ENCODE results near the gene AP3S2.
A peak's percentile ranks its signal among the peaks of the same experiment; 100 is the strongest.
"Not testable (repeated sequence)": the region's sequence is repeated elsewhere in the genome, so short reads cannot be mapped to it uniquely, and the experiment has no call there.

The AP3S2 gene

DNA sequence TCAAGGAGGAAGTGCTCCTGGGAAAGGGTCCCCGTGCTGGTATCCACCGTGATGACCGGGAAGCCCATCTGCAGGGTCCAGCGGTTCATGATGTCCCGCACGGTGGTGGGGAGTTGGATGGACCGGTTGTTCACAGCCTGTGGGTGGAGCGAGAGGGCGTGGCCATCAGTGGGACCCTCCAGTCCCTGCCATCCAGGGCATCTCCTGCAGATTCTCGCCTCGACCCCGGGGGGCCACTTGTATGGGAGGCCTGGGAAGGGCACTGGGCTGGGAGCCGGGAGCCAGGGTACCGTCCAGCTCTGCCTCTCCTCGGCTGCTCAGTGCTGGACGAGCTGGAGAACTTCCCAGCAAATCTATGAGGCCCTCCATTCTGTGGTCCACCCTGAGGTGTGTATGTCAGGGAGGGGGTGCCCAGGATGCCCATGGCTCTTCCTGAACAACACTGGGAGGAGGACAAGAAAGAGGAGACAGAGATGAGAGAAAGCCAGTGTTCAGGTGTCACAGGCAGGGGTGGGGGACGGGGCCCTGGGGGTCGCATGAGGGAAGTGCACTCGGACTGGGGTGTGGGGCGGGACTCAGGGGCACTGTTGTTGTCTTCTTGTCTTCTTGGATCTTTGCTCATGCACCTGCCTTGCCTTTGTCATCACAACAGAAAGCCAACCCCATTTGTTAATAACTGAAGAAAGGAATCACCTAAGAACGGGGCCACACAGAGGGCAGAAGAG, 92.2 kb downstream of the AP3S2 start:
- no peaks in the 10 kb centered on the region for H3K27me3 ChIP-seq (ENCODE audit: control insufficient read depth, insufficient read depth, low read length)
- peaks cover 95% of the 10 kb centered on the region for H3K36me3 ChIP-seq (ENCODE audit: insufficient read depth, low read length)
- H3K4me3 ChIP-seq (ENCODE audit: low read length) = no peak overlapping the region
- no peaks in the 10 kb centered on the region for H3K9me3 ChIP-seq (replicated peaks; ENCODE audit: low read length)
- H3K4me1 ChIP-seq (ENCODE audit: control insufficient read depth, insufficient read depth, low read length) = peaks cover 2% of the 10 kb centered on the region
- no peak overlapping the region for H3K9ac ChIP-seq (ENCODE audit: low read depth, low read length)
- H3K4me2 ChIP-seq (ENCODE audit: low read length) = no peak overlapping the region

- Histone ChIP-seq H3K4me3 (ENCODE audit: low read length) (no peak overlapping the region), H3K9ac (ENCODE audit: low read depth, low read length) (no peak overlapping the region), H3K4me1 (ENCODE audit: control insufficient read depth, insufficient read depth, low read length) (peaks cover 13% of the 10 kb centered on the region), H3K27me3 (ENCODE audit: control insufficient read depth, insufficient read depth, low read length) (no peaks in the 10 kb centered on the region), H3K36me3 (ENCODE audit: insufficient read depth, low read length) (peaks cover 92% of the 10 kb centered on the region), H3K4me2 (ENCODE audit: low read length) (no peak overlapping the region), H3K9me3 (replicated peaks; ENCODE audit: low read length) (no peaks in the 10 kb centered on the region)
Observed at GRCh38 chr15:89799918-89800498, 93.8 kb downstream of the AP3S2 start.

DNA sequence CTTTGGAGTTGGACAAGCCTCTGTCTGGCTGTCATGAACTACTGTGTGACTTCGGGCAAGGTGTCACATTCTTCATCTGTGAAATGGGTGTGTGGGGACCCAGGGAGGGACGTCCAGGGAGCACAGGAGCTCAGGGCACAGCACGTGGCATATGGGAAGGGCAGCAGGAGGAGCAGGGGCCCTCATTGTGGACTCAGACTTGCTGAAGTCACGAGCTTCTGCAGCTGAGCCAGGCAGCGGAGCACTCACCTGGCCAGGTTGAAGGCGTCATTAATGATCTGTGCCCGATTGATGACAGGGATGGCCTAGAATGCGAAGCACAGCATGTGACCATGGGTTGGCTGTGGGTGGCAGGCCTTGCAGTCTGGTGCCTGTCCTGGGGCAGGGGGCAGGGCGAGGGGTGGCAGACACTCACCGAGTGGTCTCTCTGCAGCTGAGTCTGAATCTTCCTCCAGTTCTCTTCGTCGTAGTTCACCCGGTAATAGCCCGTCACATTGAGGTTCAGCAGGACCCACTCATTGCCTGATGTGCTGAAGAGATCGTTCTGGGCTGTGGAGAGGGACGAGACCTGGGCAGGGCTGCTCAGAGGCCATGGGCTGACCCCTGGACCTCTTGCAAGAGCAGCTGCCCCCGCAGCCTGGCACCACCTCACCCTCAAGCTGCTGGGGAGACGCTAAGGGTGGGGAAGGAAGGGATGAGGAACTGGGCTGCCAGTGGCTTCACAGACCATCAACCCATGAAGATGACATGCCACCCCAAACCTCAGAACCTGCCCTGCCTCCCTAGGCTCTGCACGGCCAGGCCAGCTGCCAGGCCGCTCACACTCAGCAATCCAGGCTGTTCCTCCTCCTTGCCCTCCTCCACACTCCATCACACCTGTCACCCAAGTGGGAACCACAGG, 94.5 kb downstream of the AP3S2 start:
- Histone ChIP-seq H3K9me3 (replicated peaks; ENCODE audit: low read length) (no peaks in the 10 kb centered on the region), H3K4me2 (ENCODE audit: low read length) (no peak overlapping the region), H3K27me3 (ENCODE audit: control insufficient read depth, insufficient read depth, low read length) (no peaks in the 10 kb centered on the region), H3K9ac (ENCODE audit: low read depth, low read length) (no peak overlapping the region), H3K4me3 (ENCODE audit: low read length) (no peak overlapping the region), H3K36me3 (ENCODE audit: insufficient read depth, low read length) (peaks cover 92% of the 10 kb centered on the region), H3K4me1 (ENCODE audit: control insufficient read depth, insufficient read depth, low read length) (peaks cover 19% of the 10 kb centered on the region)

- no peak overlapping the region for H3K4me2 ChIP-seq (ENCODE audit: low read length)
- no peaks in the 10 kb centered on the region for H3K9me3 ChIP-seq (replicated peaks; ENCODE audit: low read length)
- peaks cover 16% of the 10 kb centered on the region for H3K4me1 ChIP-seq (ENCODE audit: control insufficient read depth, insufficient read depth, low read length)
- no peak overlapping the region for H3K4me3 ChIP-seq (ENCODE audit: low read length)
- H3K27me3 ChIP-seq (ENCODE audit: control insufficient read depth, insufficient read depth, low read length) = no peaks in the 10 kb centered on the region
- peaks cover 90% of the 10 kb centered on the region for H3K36me3 ChIP-seq (ENCODE audit: insufficient read depth, low read length)
- no peak overlapping the region for H3K9ac ChIP-seq (ENCODE audit: low read depth, low read length)
Observed at GRCh38 chr15:89797678-89798201, 96.1 kb downstream of the AP3S2 start.

- Histone ChIP-seq H3K4me3 (ENCODE audit: low read length) (no peak overlapping the region), H3K4me1 (ENCODE audit: control insufficient read depth, insufficient read depth, low read length) (peaks cover 16% of the 10 kb centered on the region), H3K9me3 (replicated peaks; ENCODE audit: low read length) (no peaks in the 10 kb centered on the region), H3K27me3 (ENCODE audit: control insufficient read depth, insufficient read depth, low read length) (no peaks in the 10 kb centered on the region), H3K36me3 (ENCODE audit: insufficient read depth, low read length) (peaks cover 91% of the 10 kb centered on the region), H3K9ac (ENCODE audit: low read depth, low read length) (no peak overlapping the region), H3K4me2 (ENCODE audit: low read length) (no peak overlapping the region)
Observed at GRCh38 chr15:89795996-89796395, 97.8 kb downstream of the AP3S2 start.

DNA sequence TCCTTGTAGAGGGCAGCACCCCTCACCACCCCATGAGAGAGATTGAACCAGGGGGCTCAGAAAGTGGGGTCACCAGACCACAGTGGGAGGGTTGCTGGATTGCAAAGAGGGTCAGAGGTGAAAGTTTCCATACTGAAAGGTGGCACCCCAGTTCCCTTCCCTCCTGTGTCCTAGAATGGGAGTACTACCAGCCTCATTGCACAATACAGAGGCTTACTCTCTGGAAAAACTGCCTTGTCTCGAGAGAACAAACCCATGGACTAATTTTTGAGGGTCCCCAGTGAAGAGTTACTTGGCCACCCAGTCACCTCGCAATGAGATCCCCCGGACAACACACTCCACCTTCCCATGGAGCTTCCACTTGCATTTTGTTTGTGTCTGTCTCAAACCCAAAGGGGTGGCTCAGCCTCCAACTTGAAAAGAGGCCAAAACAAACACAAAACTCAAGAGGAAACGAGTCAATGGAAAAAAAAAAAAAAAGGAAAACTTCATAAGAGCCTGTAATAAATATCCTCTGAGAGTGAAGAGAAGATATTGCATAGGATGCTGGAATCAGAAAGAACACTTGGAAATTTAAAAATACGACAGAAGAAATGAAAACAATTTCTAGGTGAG, 99.1 kb downstream of the AP3S2 start:
- Histone ChIP-seq H3K27me3 (ENCODE audit: control insufficient read depth, insufficient read depth, low read length) (no peaks in the 10 kb centered on the region), H3K9ac (ENCODE audit: low read depth, low read length) (no peak overlapping the region), H3K4me3 (ENCODE audit: low read length) (no peak overlapping the region), H3K36me3 (ENCODE audit: insufficient read depth, low read length) (peaks cover 91% of the 10 kb centered on the region), H3K4me1 (ENCODE audit: control insufficient read depth, insufficient read depth, low read length) (peaks cover 16% of the 10 kb centered on the region), H3K4me2 (ENCODE audit: low read length) (peak overlapping the region; percentile 7), H3K9me3 (replicated peaks; ENCODE audit: low read length) (no peaks in the 10 kb centered on the region)

- peaks cover 16% of the 10 kb centered on the region for H3K4me1 ChIP-seq (ENCODE audit: control insufficient read depth, insufficient read depth, low read length)
- H3K9ac ChIP-seq (ENCODE audit: low read depth, low read length) = no peak overlapping the region
- H3K36me3 ChIP-seq (ENCODE audit: insufficient read depth, low read length) = peaks cover 88% of the 10 kb centered on the region
- H3K4me2 ChIP-seq (ENCODE audit: low read length) = no peak overlapping the region
- H3K4me3 ChIP-seq (ENCODE audit: low read length) = no peak overlapping the region
- H3K9me3 ChIP-seq (replicated peaks; ENCODE audit: low read length) = no peaks in the 10 kb centered on the region
- no peaks in the 10 kb centered on the region for H3K27me3 ChIP-seq (ENCODE audit: control insufficient read depth, insufficient read depth, low read length)
Observed at GRCh38 chr15:89792106-89792805, 101.5 kb downstream of the AP3S2 start.

DNA sequence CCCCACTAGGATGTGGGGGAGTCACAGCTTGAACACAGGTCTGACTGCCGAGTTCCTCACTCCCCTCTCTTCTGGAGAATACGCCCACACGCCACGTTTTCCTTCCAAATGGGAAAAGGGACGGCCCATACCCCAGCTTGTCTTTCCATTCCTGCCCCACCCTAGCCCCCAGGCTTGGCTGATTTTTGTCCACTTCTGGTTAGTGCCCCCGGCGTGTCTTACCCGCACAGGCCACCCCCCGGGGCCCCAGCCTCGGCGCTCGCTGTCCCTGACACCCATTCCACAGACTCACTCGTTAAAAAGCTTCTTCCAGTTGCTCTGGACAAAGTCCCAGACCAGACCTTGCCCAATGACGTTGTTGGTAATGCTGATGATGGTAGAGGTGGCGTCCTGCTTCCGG, 103.1 kb downstream of the AP3S2 start:
- Histone ChIP-seq H3K9me3 (replicated peaks; ENCODE audit: low read length) (no peaks in the 10 kb centered on the region), H3K27me3 (ENCODE audit: control insufficient read depth, insufficient read depth, low read length) (no peaks in the 10 kb centered on the region), H3K36me3 (ENCODE audit: insufficient read depth, low read length) (peaks cover 88% of the 10 kb centered on the region), H3K4me3 (ENCODE audit: low read length) (no peak overlapping the region), H3K4me2 (ENCODE audit: low read length) (no peak overlapping the region), H3K9ac (ENCODE audit: low read depth, low read length) (no peak overlapping the region), H3K4me1 (ENCODE audit: control insufficient read depth, insufficient read depth, low read length) (peaks cover 13% of the 10 kb centered on the region)

DNA sequence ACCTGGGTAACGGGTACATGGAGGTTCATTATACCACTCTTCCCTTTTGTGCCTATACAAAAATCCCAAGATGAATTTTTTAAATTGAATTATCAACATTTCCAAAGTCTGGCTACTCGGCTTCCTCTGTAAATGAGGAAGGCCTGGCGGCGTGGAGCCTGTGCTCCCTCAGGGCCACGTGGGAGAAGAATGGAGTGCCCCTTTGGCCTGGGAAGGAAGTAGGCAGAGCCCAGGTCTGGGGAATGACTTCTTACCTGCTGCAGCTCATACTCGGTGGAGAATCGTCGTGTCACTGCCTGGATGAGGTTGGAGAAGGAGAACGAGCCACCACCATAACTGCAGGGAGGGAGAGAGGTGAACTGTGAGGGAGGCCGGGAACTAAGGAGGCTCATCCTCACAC, 103.6 kb downstream of the AP3S2 start:
- H3K9me3 ChIP-seq (replicated peaks; ENCODE audit: low read length) = no peaks in the 10 kb centered on the region
- H3K36me3 ChIP-seq (ENCODE audit: insufficient read depth, low read length) = peaks cover 88% of the 10 kb centered on the region
- peaks cover 8% of the 10 kb centered on the region for H3K4me1 ChIP-seq (ENCODE audit: control insufficient read depth, insufficient read depth, low read length)
- no peak overlapping the region for H3K4me3 ChIP-seq (ENCODE audit: low read length)
- no peak overlapping the region for H3K9ac ChIP-seq (ENCODE audit: low read depth, low read length)
- no peaks in the 10 kb centered on the region for H3K27me3 ChIP-seq (ENCODE audit: control insufficient read depth, insufficient read depth, low read length)
- H3K4me2 ChIP-seq (ENCODE audit: low read length) = no peak overlapping the region

DNA sequence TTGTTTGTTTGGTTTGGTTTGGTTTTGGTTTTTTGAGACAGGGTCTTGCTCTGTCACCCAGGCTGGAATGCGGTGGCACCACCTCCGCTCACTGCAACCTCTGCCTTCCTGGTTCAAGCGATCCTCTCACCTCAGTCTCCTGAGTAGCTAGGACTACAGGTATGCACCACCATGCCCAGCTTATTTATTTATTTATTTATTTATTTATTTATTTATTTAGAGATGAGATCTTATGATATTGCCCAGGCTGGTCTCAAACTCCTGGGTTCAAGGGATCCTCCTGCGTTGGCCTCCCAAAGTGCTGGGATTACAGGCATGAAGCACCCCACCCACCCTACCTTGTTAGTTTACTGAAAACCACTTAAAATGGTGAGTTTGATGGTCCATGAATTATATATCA, 105.2 kb downstream of the AP3S2 start:
- H3K9me3 ChIP-seq (replicated peaks; ENCODE audit: low read length); H3K4me3 ChIP-seq (ENCODE audit: low read length); H3K4me2 ChIP-seq (ENCODE audit: low read length); H3K27me3 ChIP-seq (ENCODE audit: control insufficient read depth, insufficient read depth, low read length); H3K9ac ChIP-seq (ENCODE audit: low read depth, low read length); H3K4me1 ChIP-seq (ENCODE audit: control insufficient read depth, insufficient read depth, low read length): not testable (repeated sequence)
- H3K36me3 ChIP-seq (ENCODE audit: insufficient read depth, low read length) = peaks cover 89% of the 10 kb centered on the region

DNA sequence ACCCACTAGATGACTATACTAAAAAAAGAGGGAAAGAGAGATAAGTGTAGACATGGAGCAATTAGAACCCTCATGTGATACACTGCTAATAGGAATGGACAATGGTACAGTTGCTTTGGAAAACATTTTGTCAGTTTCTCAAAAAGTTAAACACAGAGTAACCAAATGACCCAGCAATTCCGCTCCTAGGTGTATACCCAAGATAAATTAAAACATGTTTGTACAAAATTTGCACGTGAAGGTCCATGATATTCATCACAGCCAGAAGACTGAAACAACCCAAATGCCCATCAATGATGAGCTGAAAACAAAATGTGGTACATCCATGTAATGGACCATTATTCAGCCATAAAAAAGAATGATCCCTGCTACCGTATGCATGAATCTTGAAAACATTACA, 105.8 kb downstream of the AP3S2 start:
- H3K4me3 ChIP-seq (ENCODE audit: low read length) = no peak overlapping the region
- peaks cover 84% of the 10 kb centered on the region for H3K36me3 ChIP-seq (ENCODE audit: insufficient read depth, low read length)
- H3K9me3 ChIP-seq (replicated peaks; ENCODE audit: low read length) = no peaks in the 10 kb centered on the region
- H3K9ac ChIP-seq (ENCODE audit: low read depth, low read length) = no peak overlapping the region
- H3K4me2 ChIP-seq (ENCODE audit: low read length) = no peak overlapping the region
- no peaks in the 10 kb centered on the region for H3K27me3 ChIP-seq (ENCODE audit: control insufficient read depth, insufficient read depth, low read length)
- peaks cover 5% of the 10 kb centered on the region for H3K4me1 ChIP-seq (ENCODE audit: control insufficient read depth, insufficient read depth, low read length)
